Neutrophil (primary cell): ENCODE data around the gene CCKAR.

Experiments
- H3K27ac ChIP-seq: fragments of 200-600 bp; sonication (generic); 2 replicates; pipeline ENCODE4 v1.5.1; 2016; ENCODE audit warnings: mild to moderate bottlenecking, moderate library complexity
- H3K27me3 ChIP-seq: fragments of 200-600 bp; sonication (generic); 2 replicates; pipeline ENCODE4 v1.6.0; 2016; ENCODE audit warnings: mild to moderate bottlenecking
- H3K36me3 ChIP-seq: fragments of 200-600 bp; sonication (generic); 2 replicates; pipeline ENCODE4 v1.5.1; 2017
- H3K4me1 ChIP-seq, 2 experiments: fragments of 200-600 bp in 1 of 2; sonication (generic) in 1 of 2; 1 replicate in 1 of 2; 2 replicates in 1 of 2; pipeline versions ENCODE4 v1.5.1 to v1.6.1; 2013 to 2016; ENCODE audit warnings: low read depth in 1 of 2, low read length in 1 of 2, mild to moderate bottlenecking in 1 of 2, moderate library complexity in 1 of 2; ENCODE audit not compliant: control insufficient read depth in 1 of 2, insufficient read depth in 1 of 2
- H3K4me3 ChIP-seq, 2 experiments: fragments of 200-600 bp in 1 of 2; sonication (generic) in 1 of 2; 1 replicate in 1 of 2; 2 replicates in 1 of 2; pipeline ENCODE4 v1.5.1; 2013 to 2016; ENCODE audit warnings: low read depth in 1 of 2, low read length in 1 of 2, mild to moderate bottlenecking in 1 of 2, moderate library complexity in 1 of 2
- H3K9me3 ChIP-seq: fragments of 200-600 bp; sonication (generic); 2 replicates; pipeline ENCODE4 v1.5.1; 2016
- CTCF ChIP-seq: fragments of 200-600 bp; sonication (generic); IDR thresholded peaks from 2 replicates; pipeline ENCODE4 v1.5.1; 2016; ENCODE audit warnings: antibody characterized with exemption

Gene CCKAR

GRCh38 chr4:26463386-26463785 is 26.9 kb downstream of the CCKAR start:
- peaks cover 2% of the 10 kb centered on the region for H3K27me3 ChIP-seq
- H3K36me3 ChIP-seq = no peaks in the 10 kb centered on the region
- no peaks in the 10 kb centered on the region for H3K9me3 ChIP-seq
- H3K4me3 ChIP-seq = no peak overlapping the region
- no peak overlapping the region for H3K27ac ChIP-seq
- no peak for TF ChIP-seq CTCF
- H3K4me1 ChIP-seq = peaks cover 0 to 3% of the 10 kb centered on the region in 2 experiments

- no peaks in the 10 kb centered on the region for H3K9me3 ChIP-seq
- H3K4me3 ChIP-seq = no peak overlapping the region
- H3K36me3 ChIP-seq = no peaks in the 10 kb centered on the region
- H3K27ac ChIP-seq = no peak overlapping the region
- TF ChIP-seq CTCF = no peak
- H3K27me3 ChIP-seq = peaks cover 7% of the 10 kb centered on the region
- peaks cover 0 to 3% of the 10 kb centered on the region in 2 experiments for H3K4me1 ChIP-seq
Measured at GRCh38 chr4:26462874-26463273, 27.4 kb downstream of the CCKAR start.

- no peak overlapping the region for H3K27ac ChIP-seq
- no peak for TF ChIP-seq CTCF
- peaks cover 7% of the 10 kb centered on the region for H3K27me3 ChIP-seq
- no peaks in the 10 kb centered on the region for H3K36me3 ChIP-seq
- no peaks in the 10 kb centered on the region for H3K9me3 ChIP-seq
- no peak overlapping the region for H3K4me3 ChIP-seq
- H3K4me1 ChIP-seq = peaks cover 0 to 3% of the 10 kb centered on the region in 2 experiments
Measured at GRCh38 chr4:26459756-26460530, 30.3 kb downstream of the CCKAR start.

GRCh38 chr4:26459054-26459755 is 31.1 kb downstream of the CCKAR start:
- no peak overlapping the region for H3K27ac ChIP-seq
- no peaks in the 10 kb centered on the region for H3K9me3 ChIP-seq
- no peak for TF ChIP-seq CTCF
- no peak overlapping the region for H3K4me3 ChIP-seq
- no peaks in the 10 kb centered on the region for H3K36me3 ChIP-seq
- peaks cover 0 to 3% of the 10 kb centered on the region in 2 experiments for H3K4me1 ChIP-seq
- H3K27me3 ChIP-seq = peaks cover 7% of the 10 kb centered on the region

- Histone ChIP-seq H3K4me3 (no peak overlapping the region), H3K27ac (no peak overlapping the region), H3K4me1 (peaks cover 0 to 3% of the 10 kb centered on the region in 2 experiments), H3K36me3 (no peaks in the 10 kb centered on the region), H3K27me3 (peaks cover 7% of the 10 kb centered on the region), H3K9me3 (no peaks in the 10 kb centered on the region)
- TF ChIP-seq CTCF = no peak
Measured at GRCh38 chr4:26458157-26458561, 32.1 kb downstream of the CCKAR start.
